Cardiac muscle cell (in vitro differentiated cells and primary cell): ENCODE results near the gene KCTD16. TPM values are rescaled to one million over a fixed set of nuclear protein-coding genes. Genes with fewer than 3 reads are reported as not detected.

ENCODE experiments used
- DNase-seq, 2 donors: peaks; one replicate each; pipeline versions ENCODE4 v3.0.0 to v3.0.0-alpha.2; 2010 to 2017; ENCODE audit warnings: low read depth in 1 of 2, low spot score in 1 of 2
- H3K27ac ChIP-seq: fragments of 200-600 bp; sonication (generic); 2 replicates; pipeline ENCODE4 v1.5.1; 2016
- H3K27me3 ChIP-seq: fragments of 200-600 bp; sonication (generic); 2 replicates; pipeline ENCODE4 v1.6.0; 2016; ENCODE audit warnings: control low read depth
- H3K36me3 ChIP-seq: fragments of 200-600 bp; sonication (generic); 2 replicates; pipeline ENCODE4 v1.5.1; 2016; ENCODE audit warnings: control low read depth
- H3K4me1 ChIP-seq: fragments of 200-600 bp; sonication (generic); 2 replicates; pipeline ENCODE4 v1.8.1; 2017; ENCODE audit warnings: low read depth, mild to moderate bottlenecking, mixed run types
- H3K4me3 ChIP-seq: fragments of 200-600 bp; sonication (generic); 2 replicates; pipeline ENCODE4 v1.5.1; 2016; ENCODE audit warnings: mild to moderate bottlenecking
- H3K9me3 ChIP-seq: fragments of 200-600 bp; sonication (generic); 2 replicates; pipeline ENCODE4 v1.5.1; 2017; ENCODE audit warnings: low read depth, mild to moderate bottlenecking, control low read depth
- polyA plus RNA-seq: library from polyadenylated mRNA; unstranded; fragments of >200 nt; fragmentation: Nextera tagmentation; extraction: Ambion mirVana; gene quantifications from 2 replicates; pipeline ENCODE4 v1.2.1, GENCODE V29; 2016
- total RNA-seq: library from RNA; depleted of rRNA; stranded (reverse); fragments of >200 nt; gene quantifications from 2 replicates; pipeline ENCODE4 v1.2.3, GENCODE V29; 2016
- TF ChIP-seq, protein P1 (sequence below): IDR thresholded peaks from 2 replicates; pipeline ENCODE4 v1.5.1; 2012; ENCODE audit warnings: low read depth, mild to moderate bottlenecking, low read length

Gene KCTD16
- total and polyA plus RNA-seq, 2 experiments from 2014 or later, result 0.13 to 0.66 TPM

GRCh38 chr5:144206141-144206540, 35.5 kb downstream of the KCTD16 start:
- Histone ChIP-seq H3K36me3 (no peaks in the 10 kb centered on the region), H3K4me1 (no peaks in the 10 kb centered on the region), H3K4me3 (no peak overlapping the region), H3K9me3 (no peaks in the 10 kb centered on the region), H3K27ac (no peak overlapping the region), H3K27me3 (peaks cover 60% of the 10 kb centered on the region)
- DNase-seq, result no peak
- TF ChIP-seq, protein P1, sequence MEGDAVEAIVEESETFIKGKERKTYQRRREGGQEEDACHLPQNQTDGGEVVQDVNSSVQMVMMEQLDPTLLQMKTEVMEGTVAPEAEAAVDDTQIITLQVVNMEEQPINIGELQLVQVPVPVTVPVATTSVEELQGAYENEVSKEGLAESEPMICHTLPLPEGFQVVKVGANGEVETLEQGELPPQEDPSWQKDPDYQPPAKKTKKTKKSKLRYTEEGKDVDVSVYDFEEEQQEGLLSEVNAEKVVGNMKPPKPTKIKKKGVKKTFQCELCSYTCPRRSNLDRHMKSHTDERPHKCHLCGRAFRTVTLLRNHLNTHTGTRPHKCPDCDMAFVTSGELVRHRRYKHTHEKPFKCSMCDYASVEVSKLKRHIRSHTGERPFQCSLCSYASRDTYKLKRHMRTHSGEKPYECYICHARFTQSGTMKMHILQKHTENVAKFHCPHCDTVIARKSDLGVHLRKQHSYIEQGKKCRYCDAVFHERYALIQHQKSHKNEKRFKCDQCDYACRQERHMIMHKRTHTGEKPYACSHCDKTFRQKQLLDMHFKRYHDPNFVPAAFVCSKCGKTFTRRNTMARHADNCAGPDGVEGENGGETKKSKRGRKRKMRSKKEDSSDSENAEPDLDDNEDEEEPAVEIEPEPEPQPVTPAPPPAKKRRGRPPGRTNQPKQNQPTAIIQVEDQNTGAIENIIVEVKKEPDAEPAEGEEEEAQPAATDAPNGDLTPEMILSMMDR, result no peak

DNA sequence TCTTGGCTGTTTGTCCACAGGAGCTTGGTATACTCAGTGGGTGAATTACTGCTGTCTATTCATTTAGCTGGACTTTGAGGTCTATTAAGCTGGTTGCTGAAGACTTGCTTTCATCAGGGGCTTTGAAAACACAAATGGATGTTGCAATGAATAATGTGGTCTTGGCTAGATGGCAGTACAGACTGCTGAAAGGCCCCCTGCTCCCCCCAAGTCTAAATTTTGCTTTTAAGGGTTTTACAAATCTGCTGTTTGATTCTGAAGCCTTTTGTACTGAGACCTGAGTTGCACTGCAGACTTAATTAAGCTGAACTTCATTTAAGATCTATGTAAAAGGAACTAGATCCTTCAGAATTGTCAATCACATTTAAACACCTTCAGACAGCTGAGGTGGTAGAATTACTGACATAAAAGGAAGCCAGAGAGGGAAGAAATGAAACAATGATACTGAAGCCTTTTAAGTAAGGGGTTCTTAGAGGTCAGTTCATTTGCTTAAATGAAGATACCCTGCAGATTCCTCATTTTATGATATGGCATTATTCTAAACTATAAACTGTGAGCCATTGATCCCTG, 37.3 kb downstream of the KCTD16 start:
- no peaks in the 10 kb centered on the region for H3K4me1 ChIP-seq
- no peak overlapping the region for H3K4me3 ChIP-seq
- peaks cover 74% of the 10 kb centered on the region for H3K27me3 ChIP-seq
- TF ChIP-seq, protein P1, result no peak
- DNase-seq, result no peak
- no peaks in the 10 kb centered on the region for H3K9me3 ChIP-seq
- H3K36me3 ChIP-seq, result no peaks in the 10 kb centered on the region
- no peak overlapping the region for H3K27ac ChIP-seq

DNA sequence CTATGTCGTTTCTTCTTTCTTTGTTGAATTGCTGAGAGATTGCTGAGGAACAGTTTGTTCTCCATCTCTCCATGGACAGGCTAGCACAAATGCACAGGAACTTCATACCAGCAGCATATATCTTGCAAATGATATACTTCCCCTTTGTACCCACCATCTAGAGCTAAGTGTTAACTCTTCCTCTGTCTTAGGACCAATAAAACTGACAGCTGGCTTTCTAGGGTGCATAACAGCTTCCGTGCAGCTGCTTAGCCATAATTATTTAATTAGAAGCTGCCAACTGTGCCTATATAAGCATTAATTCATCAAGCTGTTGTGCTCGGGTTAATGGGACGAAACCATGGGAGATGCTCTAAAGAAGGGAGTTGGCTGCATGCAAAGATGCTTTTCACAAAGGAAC, 38.7 kb downstream of the KCTD16 start:
- no peaks in the 10 kb centered on the region for H3K9me3 ChIP-seq
- no peak overlapping the region for H3K27ac ChIP-seq
- DNase-seq, result no peak
- no peaks in the 10 kb centered on the region for H3K36me3 ChIP-seq
- peaks cover 84% of the 10 kb centered on the region for H3K27me3 ChIP-seq
- TF ChIP-seq, protein P1, result no peak
- H3K4me3 ChIP-seq, result no peak overlapping the region
- H3K4me1 ChIP-seq, result no peaks in the 10 kb centered on the region

GRCh38 chr5:144210655-144211054, 40.0 kb downstream of the KCTD16 start:
- no peak overlapping the region for H3K27ac ChIP-seq
- H3K4me3 ChIP-seq, result no peak overlapping the region
- no peaks in the 10 kb centered on the region for H3K4me1 ChIP-seq
- no peaks in the 10 kb centered on the region for H3K36me3 ChIP-seq
- H3K9me3 ChIP-seq, result no peaks in the 10 kb centered on the region
- TF ChIP-seq, protein P1, result no peak
- peaks cover 86% of the 10 kb centered on the region for H3K27me3 ChIP-seq
- DNase-seq, result no peak

- H3K27ac ChIP-seq, result no peak overlapping the region
- no peaks in the 10 kb centered on the region for H3K4me1 ChIP-seq
- no peaks in the 10 kb centered on the region for H3K9me3 ChIP-seq
- peaks cover 14% of the 10 kb centered on the region for H3K27me3 ChIP-seq
- DNase-seq, result no peak
- H3K4me3 ChIP-seq, result no peak overlapping the region
- H3K36me3 ChIP-seq, result no peaks in the 10 kb centered on the region
- TF ChIP-seq, protein P1, result no peak
Measured at GRCh38 chr5:144219869-144220268, 49.2 kb downstream of the KCTD16 start.
